NCI-H510A (cell line): ENCODE results near the gene TLX2.

Experiments
- DNase-seq: peaks from one replicate; lab custom pipeline; 2025; lab: John Stamatoyannopoulos, UW

Gene TLX2

DNA sequence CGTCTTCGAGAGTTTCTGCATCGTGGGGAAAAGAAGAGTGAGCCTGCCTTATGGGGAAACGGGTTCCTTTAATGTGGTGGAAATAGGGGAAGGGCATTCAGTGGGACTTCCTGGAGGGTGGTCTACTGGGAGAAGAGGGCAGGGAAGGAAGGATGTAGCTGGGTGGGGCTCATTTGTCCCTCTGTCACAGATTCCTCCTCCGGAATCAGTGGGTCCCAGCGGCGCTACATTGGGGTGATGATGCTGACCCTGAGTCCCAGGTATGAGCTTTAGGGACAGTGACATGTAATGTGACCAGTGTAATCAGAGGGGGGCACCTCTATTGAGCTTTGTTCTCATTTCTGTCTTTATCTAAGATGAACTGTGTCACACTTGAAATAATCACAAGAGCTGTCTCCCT, 17.4 kb downstream of the TLX2 start:
- no peak for DNase-seq

DNA sequence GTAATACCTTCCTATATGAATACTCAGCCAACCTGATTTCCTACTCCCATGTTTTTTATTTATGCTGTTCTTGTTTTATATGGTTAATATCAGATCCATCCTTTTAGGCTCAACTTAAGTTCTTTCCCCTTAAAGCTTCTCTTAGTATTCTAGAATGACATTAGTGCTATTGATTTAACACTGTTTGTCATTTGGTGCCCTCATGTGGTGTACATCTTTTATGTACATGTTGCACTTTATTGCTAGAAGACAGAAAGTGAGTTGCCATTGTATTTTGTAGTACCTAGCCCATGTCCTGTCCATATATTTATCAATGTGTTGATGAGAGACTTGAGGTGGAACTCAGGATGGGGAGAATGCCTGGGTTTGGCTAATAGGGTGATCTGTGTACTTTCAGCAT, 18.0 kb downstream of the TLX2 start:
- no peak for DNase-seq

DNA sequence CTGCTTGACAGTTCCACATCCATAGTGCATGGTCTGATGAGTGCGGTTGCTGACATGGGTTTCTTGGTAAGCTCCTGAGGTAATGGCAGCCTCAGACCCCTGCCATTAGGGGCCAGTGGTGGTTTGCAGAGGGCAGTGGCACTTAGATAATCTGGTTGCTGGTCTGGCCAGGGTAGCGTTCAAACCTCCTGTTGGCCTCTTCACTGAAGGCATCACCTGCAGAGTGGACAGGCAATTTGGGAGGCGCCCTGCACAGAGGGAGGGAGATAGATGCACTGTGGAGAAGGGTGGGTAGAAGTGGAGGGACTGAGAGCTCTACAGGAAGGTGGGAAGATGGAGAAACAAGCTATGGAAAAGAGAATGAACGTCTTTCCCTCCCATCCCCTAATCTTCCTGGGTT, 19.2 kb downstream of the TLX2 start:
- no peak for DNase-seq

DNA sequence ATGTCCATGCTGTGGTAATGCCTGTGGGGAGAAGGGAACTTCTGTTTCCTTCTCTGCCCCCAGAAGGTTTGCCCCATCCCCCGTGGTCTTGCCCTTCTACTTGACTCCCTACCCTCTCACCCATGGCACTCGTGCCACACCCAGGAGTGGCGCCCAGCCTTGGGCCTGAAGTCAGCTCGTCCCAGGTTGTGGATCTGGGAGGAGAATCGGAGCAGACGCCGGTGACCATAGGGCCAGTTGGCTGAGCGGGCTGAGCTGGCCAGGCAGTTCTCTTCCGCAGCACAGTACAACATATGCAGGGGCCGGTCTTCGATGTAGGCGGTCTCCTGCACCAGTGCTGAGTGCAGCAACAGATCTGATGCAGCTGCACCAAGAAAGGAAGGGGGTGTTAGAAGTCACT, 20.2 kb downstream of the TLX2 start:
- no peak for DNase-seq

DNA sequence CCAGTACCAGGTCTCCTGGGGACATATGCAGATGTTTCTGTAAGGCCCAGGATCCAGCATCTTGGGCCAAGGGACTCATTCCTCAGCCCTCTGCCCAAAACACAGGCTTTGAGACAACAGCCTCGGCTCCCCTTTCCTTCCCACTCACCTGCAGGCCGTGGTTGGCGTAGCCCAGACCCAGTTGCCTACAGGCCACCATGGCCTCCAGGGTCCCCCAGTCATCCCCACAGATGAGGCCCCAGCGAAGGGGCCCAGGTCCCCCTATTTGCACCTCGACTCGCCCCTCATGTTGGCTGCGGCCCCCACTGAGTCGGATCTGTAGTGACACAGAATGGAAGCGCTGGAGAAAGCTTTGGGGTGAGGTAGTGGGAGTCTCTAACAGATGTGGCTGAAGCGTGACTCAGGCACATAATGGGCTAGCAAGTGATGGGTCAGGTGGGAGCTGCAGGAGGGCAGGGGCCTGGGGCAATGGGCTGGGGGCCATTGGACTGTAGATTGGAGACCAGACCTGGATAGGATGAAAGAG, 21.3 kb downstream of the TLX2 start:
- no peak for DNase-seq

DNA sequence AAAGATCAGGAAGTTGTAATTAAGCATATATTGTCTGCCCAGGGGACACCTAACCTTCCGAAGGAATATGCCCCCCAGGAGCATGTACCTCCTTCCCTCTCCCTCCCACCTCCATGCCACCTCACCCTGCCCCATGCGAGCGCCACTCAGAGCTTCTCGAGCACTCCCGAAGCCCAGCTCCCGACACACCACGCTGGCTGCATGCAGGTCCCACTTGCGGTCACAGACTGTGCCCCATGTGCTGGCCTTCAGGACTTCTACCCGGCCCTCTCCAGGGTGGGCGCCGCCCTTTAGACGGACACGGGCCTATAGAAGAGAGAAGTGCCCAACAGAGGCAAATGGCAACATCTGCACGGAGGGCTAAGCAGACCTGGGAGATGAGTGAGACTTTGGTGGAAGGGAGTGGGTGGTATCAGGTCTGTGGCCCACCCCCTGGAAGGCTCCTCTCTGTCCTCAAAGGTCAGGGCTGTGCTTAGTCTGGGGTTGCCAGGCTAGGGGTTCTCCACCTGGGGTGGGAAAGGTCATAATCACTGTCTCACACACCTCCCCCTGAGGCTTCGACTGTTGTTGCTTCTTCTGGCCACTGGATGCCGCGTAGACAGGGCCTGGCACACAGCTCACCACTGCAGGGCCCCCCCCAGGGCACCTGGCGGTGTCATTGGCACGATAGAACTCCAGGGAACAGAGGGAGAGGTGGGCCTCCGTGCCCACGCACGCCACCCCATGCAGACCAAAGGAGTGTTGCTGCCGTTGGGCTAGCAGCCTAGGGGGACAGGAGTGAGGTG, 22.1 kb downstream of the TLX2 start:
- no peak for DNase-seq

DNA sequence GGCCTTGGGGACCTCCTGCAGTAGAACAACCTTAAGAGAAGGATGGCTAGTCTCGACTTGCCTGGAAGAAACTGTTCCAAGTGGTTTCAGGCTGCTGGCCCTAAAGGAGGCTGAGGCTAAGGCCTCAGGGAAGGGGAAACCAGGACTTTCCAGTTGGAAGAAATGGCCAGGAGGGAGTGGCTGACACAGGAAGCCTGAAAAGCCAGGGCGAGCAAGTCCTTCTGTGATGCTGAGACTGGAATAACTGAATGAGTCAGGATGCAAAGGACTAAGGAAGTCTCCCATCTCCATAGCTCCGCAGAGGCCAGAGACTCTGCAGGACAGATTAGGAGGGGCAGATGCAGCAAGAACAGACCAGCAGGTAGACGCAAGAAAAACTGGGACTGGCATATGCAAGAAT, 22.9 kb downstream of the TLX2 start:
- no peak for DNase-seq

DNA sequence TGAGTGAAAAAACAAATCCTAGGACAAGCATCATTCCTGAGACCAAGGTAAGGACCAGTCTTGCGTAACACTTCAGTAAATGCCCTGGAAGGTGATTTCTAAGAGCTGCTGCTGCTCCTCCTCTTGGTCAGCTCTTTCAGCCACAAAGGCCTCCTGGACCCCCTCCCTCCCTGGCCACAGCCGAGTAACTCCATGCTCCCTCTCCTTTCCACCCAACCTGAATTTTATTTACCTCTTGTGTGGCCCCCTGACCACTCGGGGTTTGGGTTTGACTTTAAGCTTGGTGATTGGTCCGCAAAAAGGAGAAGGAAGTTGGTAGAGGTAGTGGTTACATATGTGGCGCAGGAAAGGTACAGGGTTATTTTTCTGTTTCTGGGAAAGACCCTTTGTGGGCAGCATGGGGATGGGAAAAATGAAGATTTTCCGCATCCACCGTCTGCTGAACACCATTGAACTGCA, 24.7 kb downstream of the TLX2 start:
- DNase-seq: no peak

DNA sequence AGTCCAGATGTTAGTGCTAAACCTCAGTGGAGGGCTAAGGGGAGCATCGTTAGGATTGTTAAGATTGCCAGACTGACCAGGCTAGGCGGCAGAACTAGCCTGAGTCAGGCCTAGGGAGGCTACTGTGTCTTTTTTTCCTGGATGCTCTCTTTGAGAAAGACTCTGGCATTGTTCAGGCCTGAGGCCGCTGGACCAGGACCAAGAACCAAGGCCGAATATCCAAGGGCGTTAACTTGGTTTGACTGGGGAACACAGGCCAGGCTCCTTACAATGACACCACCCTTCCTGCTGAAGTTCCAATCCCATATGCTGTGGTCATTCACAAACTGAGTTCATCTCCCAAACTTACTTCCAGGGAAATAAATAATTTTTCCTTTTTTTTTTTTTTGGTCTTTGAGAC, 26.0 kb downstream of the TLX2 start:
- no peak for DNase-seq

DNA sequence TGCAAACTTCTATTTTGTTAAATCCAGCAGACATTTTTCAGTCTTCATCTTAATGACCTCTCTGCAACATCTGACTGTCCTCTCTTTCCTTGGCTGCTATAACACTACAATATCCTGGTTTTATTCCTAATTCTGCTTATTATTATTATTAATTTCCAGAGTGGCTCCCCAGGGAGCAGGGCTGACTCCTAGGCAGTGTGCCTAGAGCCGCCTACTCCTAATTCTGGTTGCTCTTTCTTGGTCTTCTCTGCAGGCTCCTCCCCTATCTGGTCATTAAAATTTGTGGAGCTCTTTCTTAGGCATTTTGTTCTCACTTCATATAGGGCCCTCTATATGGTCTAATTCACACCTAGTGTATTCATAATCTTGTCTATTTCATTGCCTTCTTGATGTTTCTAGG, 28.7 kb downstream of the TLX2 start:
- DNase-seq: no peak

DNA sequence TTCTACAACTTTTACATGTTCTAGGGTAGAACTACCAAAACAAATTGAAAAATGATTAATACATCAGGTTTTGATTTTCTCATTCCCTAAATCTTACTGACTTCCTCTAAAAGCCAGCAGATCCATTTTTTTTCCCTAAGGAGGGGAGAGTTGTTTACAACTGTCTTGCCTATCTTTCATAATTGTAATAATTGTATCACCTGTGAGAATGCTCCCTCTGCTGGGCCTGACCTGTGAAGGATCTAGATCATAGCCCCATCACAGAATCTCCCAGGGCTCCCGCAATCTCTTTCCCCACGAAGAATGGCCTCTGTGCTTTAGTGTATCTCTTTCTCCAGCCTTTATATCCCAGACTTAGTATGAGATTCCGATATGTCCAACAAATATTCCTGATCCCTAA, 30.4 kb downstream of the TLX2 start:
- no peak for DNase-seq

DNA sequence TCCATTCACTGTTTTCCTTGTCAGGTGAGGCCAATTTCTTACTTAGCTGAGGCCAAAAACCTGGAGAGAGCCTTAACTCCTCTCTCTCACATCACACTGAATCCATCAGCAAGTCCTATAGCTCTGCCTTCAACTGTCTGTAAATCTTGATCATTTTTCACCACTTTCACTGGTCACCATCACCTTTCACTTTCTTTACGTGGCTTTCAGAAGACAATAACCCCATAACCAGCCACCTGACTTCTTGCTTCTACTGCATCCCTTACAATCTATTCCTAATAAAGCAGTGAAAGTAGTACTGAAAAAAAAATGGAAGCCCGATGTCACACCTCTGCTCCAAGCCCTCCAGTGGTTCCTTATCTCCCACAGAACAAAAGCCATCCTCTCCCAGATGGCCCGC, 31.8 kb downstream of the TLX2 start:
- no peak for DNase-seq

DNA sequence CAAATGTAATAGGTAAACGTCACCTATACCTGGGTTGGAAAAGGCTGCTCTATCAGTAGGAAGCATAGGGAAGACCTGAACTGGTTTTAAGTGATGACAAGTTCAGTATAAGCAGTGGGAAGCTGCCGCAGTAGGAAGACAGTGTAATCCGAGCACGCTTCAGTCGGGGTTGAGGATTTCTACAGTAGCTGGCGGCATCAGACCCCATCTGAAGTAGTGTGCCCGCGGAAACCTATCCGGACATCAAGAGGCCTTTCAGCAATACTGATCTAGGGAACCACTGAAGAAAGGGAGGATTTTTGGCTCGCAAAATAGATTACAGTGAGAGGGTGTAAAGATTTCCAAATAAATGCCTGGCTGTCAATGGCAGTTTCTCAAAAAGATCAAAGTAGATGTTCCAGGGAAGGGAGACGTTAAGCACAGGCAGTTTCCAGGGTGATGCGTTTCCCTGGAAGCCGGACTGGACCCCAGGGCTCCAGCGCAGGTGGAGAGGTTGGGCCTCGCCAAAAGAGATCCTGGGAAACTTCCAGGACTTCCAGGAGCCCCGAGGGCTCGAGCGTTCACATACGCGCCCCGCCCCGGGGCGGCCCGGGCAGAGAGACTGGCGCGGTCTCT, 34.1 kb downstream of the TLX2 start:
- no peak for DNase-seq

DNA sequence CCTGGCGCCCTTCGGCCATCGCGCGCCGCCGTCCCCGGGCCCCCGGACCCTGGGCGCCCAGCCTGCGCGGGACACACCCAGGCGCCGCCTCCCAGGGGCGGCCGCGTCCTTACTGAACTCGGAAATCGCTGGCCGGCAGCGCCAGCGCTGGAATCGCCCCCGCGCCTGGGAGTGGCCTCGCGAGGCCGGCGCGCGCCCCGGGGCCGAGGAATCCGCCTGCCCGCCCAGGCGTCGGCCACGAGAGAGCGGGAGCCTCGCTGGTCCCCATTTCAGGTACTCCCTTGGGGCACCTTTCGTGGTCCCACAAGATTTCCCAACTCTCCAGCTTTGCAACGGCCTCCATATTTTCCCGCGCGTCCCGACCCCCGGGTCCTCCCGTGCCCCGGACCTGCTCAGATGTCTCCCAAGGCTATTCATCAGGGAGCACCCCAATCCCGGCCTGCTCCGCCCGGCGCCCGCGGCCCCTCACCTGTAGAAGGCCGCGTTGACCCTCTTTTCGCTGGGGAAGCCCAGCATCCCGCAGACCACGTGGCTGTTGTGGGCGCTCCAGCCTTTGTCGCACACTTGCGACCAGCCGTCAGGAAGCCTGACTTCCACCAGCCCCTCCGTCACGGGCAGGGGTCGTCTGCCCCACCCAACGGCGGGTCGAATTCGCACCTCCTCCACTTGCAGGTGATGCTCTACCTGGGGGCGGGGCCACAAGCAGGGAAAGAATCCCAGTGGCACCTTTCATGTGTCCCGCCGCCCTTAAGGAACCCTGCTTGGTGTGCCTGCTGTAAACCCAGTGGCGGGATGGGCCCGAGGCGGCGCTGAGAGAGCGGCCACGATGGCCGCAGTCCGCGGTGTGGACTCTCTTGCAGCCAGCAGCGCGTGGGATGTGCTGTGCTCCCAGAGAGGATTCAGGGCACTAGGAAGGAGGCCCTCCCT, 34.9 kb downstream of the TLX2 start:
- DNase-seq: peak; percentile 67

DNA sequence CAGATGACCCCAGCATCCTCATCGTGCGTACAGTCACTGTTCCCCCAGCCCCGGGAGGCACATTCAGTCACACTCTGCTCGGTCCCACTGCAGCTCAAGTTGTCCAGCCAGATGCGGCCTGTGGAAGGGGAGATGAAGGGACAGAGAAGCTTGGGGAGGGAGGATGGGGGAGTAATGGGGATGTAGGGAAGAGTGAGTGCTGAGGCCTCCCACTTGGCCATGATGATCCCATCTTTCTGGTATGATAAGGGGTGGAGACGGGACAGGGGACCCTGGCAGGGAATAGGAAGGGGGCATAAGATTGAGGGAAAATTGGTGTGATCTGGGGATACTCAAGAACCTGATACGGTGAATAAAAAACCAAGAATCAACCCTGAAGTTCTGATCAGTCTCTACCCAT, 36.0 kb downstream of the TLX2 start:
- no peak for DNase-seq

DNA sequence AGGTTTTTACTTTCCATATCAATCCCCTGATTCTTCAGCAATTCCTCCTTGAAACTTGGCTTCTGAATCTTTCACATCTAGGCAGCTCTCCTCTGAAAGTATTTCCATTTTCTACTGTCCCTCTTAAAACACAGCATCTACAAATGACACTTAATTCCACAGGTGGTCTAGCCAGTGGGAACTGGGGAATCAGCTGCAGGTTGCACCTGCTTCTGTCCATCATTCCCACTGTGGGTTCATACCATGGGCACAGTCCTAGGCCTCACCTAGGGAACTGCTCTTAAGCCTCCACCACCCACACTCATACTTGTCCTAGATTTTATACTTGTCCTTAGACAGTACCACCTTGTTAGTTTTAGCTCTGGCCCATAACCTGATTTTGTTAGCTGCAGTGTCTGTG, 37.3 kb downstream of the TLX2 start:
- DNase-seq: no peak

DNA sequence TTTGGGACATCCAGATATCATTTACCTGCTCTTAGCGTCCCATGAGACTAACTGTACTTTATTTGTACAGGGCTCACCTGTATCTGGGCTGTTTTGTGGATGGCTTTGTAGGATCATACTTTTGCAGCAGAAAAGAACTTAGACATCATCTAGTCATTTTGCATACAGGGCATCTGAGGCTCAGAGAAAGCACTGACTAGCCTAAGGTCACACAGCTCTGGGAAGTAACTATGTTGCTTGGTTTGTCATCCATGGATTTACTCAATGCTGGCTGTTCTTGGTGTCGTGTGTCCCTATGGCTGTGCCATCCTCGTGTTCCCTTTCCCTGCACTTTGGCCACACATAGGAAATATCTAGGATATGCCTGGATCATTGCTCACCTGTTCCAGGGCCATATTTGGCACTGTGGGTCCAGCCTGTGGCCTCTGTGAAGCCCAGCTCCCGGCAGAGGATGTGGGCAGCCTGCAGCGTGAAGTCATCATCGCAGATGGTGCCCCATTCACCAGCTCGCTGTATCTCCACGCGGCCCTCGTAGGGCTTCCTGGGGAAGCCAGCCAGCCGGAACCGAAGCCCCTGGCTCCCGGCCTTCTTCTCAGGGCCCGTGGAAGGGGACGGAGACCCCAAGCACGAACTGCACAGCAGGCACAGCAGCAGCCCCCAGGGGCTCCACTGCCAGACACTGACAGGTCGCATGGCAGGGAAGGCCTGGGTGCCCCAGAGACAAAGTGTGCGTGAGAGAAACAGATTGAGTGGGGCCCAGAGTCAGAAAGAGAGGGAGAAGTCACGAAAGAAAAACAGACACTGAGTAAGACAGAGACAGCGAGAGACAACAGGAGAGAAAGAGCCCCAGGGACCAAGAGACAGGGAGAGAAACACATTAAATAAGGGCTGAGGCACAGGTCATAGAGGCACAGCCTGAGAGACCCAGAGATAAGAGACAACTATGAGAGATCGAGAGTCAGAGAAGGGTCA, 38.0 kb downstream of the TLX2 start:
- no peak for DNase-seq

DNA sequence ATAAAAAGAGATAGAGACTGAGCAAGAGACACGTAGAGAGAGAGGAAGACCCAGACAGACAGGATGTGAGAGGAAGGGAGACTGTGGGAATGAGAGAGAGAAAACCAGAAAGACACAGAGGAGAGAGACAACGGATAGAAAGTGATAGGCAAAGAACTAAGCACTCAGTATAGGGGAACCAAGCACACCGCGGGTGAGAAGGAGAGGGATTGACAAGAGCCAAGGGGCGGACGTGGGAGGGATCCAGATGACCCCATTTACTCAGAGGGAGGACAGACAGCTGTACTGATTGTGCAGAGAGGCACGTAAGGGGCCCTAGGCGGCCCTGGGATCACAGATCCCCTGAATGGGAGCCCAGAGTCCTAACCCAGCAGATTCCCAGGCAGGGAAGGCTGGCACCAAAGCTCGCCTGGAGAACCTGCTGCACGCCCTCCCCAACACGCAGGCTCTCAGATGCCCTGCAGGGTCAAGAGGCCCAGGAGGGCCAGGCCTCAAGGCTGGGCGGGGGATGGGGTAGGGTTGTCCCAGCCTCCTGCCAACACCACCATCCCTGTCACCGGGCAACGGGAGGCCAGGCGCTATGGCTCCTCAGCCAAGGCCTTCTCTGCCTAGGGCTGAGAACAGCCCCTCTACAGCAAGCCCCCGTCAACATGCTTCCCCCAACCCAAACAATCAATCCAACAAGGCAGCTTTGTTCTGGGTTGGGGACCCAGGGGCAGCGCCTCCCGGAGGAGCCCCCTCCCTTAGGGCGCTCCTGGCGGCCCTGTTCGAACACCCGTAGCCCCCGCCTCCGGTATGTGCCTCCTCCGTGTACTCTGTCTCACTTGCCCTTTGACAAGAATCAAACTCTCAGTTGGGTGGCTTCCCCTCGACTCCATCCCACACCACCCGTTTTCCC, 38.9 kb downstream of the TLX2 start:
- peak; percentile 35 for DNase-seq

DNA sequence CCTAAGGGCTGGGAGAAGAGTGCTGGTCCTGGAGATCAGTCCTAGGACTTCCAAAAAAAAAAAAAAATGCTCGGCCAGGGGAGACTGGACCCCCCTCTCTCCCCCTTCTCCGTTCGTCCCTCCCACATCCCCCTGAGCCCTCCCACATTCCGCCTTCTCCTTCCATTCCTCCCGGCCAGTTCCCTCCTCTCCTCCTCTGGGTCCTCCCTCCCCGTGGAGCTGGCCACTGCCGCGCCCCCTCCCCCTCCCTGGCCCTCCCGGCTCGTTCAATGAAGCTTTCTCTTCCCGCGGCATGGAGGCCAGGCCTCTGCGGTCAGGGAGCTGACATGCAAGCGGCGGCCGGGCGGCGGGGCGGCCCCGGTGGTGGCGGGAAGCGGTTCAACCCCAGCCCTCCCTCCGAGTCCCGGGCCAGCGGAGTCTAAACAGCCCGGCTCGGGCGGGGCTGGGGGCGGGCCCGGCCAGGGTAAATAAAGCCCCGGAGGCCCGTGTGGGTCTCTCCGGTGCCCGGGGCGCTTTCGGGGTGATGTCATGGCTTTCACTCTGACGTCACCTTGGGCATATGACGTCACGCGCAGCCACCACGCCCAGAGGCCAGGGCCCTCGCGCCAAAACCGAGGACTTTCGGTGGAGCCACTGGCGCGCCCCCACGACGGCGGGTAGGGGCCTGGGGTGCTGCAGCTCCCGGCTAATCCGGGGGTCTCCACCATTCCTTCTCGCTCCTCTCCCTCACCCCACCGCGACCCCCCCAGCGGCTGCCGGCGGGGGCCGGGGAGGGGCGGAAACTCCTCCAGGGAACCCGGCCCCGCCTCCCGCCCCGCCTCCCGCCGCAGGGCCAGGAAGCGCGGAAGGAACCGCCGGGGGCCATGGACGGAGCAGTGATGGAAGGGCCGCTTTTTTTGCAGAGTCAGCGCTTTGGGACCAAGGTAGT, 39.9 kb downstream of the TLX2 start, which contains the start of the genes DOK1 and LOXL3:
Gene DOK1, plus strand, starts transcription at position 829 of the 928 bp plus-strand sequence. Its CDS starts 35 bp downstream, at position 864.
Gene LOXL3, minus strand, starts transcription at position 51 of the 928 bp plus-strand sequence. CDS start 1,308 bp downstream, outside the sequence.
- DNase-seq: peak; percentile 76
